ENCODE data around the gene PPP1R3D.

Gene PPP1R3D

GRCh38 chr20:59955131-59955796 is 15.2 kb upstream of the PPP1R3D start:
- no peaks in the 10 kb centered on the region for H3K4me1 ChIP-seq (ENCODE audit: control insufficient read depth in 1 of 2, insufficient read depth in 1 of 2, low read depth in 1 of 2, low read length in 1 of 2)
- H3K36me3 ChIP-seq, result peaks cover 23% of the 10 kb centered on the region
- H3K27me3 ChIP-seq, result no peaks in the 10 kb centered on the region
- no peak overlapping the region for H3K4me3 ChIP-seq (ENCODE audit: low read depth in 1 of 2, low read length in 1 of 2)
- no peaks in the 10 kb centered on the region for H3K9me3 ChIP-seq
- peak overlapping the region; percentile 12 for H3K27ac ChIP-seq
- no peak for TF ChIP-seq CTCF (IDR thresholded peaks at IDR 0.05)

GRCh38 chr20:59954718-59955117 is 14.6 kb upstream of the PPP1R3D start:
- no peaks in the 10 kb centered on the region for H3K27me3 ChIP-seq
- no peaks in the 10 kb centered on the region for H3K9me3 ChIP-seq
- TF ChIP-seq CTCF (IDR thresholded peaks at IDR 0.05), result no peak
- peak overlapping the region; percentile 12 for H3K27ac ChIP-seq
- H3K36me3 ChIP-seq, result peaks cover 25% of the 10 kb centered on the region
- no peak overlapping the region for H3K4me3 ChIP-seq (ENCODE audit: low read depth in 1 of 2, low read length in 1 of 2)
- peaks cover 2 to 5% of the 10 kb centered on the region in 2 experiments for H3K4me1 ChIP-seq (ENCODE audit: control insufficient read depth in 1 of 2, insufficient read depth in 1 of 2, low read depth in 1 of 2, low read length in 1 of 2)

GRCh38 chr20:59949911-59950310 is 9.8 kb upstream of the PPP1R3D start:
- H3K27me3 ChIP-seq, result no peaks in the 10 kb centered on the region
- no peak for TF ChIP-seq CTCF (IDR thresholded peaks at IDR 0.05)
- H3K4me3 ChIP-seq (ENCODE audit: low read depth in 1 of 2, low read length in 1 of 2), result no peak overlapping the region
- H3K36me3 ChIP-seq, result peaks cover 24% of the 10 kb centered on the region
- H3K9me3 ChIP-seq, result no peaks in the 10 kb centered on the region
- peaks cover 47 to 48% of the 10 kb centered on the region in 2 experiments for H3K4me1 ChIP-seq (ENCODE audit: control insufficient read depth in 1 of 2, insufficient read depth in 1 of 2, low read depth in 1 of 2, low read length in 1 of 2)
- peak overlapping the region; percentile 80 for H3K27ac ChIP-seq

- peak; percentile 52 for TF ChIP-seq CTCF (IDR thresholded peaks at IDR 0.05)
- Histone ChIP-seq H3K4me1 (ENCODE audit: control insufficient read depth in 1 of 2, insufficient read depth in 1 of 2, low read depth in 1 of 2, low read length in 1 of 2) (peaks cover 49 to 51% of the 10 kb centered on the region in 2 experiments), H3K4me3 (ENCODE audit: low read depth in 1 of 2, low read length in 1 of 2) (no peak overlapping the region), H3K36me3 (peaks cover 33% of the 10 kb centered on the region), H3K27me3 (no peaks in the 10 kb centered on the region), H3K9me3 (no peaks in the 10 kb centered on the region), H3K27ac (peak overlapping the region; percentile 80)
Observed at GRCh38 chr20:59948828-59949720, 9.0 kb upstream of the PPP1R3D start.

GRCh38 chr20:59948212-59948611 is 8.1 kb upstream of the PPP1R3D start:
- Histone ChIP-seq H3K4me1 (ENCODE audit: control insufficient read depth in 1 of 2, insufficient read depth in 1 of 2, low read depth in 1 of 2, low read length in 1 of 2) (peaks cover 51 to 54% of the 10 kb centered on the region in 2 experiments), H3K4me3 (ENCODE audit: low read depth in 1 of 2, low read length in 1 of 2) (no peak overlapping the region), H3K27me3 (no peaks in the 10 kb centered on the region), H3K9me3 (no peaks in the 10 kb centered on the region), H3K36me3 (peaks cover 41% of the 10 kb centered on the region), H3K27ac (peak overlapping the region; percentile 80)
- no peak for TF ChIP-seq CTCF (IDR thresholded peaks at IDR 0.05)

Measured in neutrophil (primary cell).